ENCODE results near the gene ALDH3B1.

GRCh38 chr11:68043029-68043348 is 32.9 kb downstream of the ALDH3B1 start:
- no peak for TF ChIP-seq CTCF (IDR thresholded peaks at IDR 0.05)
- TF ChIP-seq, protein P1, sequence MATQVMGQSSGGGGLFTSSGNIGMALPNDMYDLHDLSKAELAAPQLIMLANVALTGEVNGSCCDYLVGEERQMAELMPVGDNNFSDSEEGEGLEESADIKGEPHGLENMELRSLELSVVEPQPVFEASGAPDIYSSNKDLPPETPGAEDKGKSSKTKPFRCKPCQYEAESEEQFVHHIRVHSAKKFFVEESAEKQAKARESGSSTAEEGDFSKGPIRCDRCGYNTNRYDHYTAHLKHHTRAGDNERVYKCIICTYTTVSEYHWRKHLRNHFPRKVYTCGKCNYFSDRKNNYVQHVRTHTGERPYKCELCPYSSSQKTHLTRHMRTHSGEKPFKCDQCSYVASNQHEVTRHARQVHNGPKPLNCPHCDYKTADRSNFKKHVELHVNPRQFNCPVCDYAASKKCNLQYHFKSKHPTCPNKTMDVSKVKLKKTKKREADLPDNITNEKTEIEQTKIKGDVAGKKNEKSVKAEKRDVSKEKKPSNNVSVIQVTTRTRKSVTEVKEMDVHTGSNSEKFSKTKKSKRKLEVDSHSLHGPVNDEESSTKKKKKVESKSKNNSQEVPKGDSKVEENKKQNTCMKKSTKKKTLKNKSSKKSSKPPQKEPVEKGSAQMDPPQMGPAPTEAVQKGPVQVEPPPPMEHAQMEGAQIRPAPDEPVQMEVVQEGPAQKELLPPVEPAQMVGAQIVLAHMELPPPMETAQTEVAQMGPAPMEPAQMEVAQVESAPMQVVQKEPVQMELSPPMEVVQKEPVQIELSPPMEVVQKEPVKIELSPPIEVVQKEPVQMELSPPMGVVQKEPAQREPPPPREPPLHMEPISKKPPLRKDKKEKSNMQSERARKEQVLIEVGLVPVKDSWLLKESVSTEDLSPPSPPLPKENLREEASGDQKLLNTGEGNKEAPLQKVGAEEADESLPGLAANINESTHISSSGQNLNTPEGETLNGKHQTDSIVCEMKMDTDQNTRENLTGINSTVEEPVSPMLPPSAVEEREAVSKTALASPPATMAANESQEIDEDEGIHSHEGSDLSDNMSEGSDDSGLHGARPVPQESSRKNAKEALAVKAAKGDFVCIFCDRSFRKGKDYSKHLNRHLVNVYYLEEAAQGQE (IDR thresholded peaks at IDR 0.05; ENCODE audit: insufficient read depth in 1 of 2, low read depth in 2 of 2, low read length in 1 of 2): no peak
- TF ChIP-seq SIN3A (IDR thresholded peaks at IDR 0.05; ENCODE audit: borderline replicate concordance, insufficient read depth, low read depth, low read length): no peak
- TF ChIP-seq POLR2AphosphoS5 (IDR thresholded peaks at IDR 0.05; ENCODE audit: low read depth, low read length): no peak
- no peak for TF ChIP-seq TCF7L2 (IDR thresholded peaks at IDR 0.05; ENCODE audit: low read depth, low read length)

All from Panc1 (cell line).